Pancreas (tissue), 10 donors: ENCODE measurements around the gene FBLIM1. TPM values are rescaled to one million over a fixed set of nuclear protein-coding genes. Genes with fewer than 3 reads are reported as not detected.
A peak's percentile ranks its signal among the peaks of the same experiment; 100 is the strongest.

ENCODE experiments used
- ATAC-seq, 4 donors: fragments of 200-7000 bp; cut with Tn5 transposase; one replicate each; pipeline versions ENCODE4 v1.8.0 to v1.9.1; 2020; ENCODE audit warnings: mild to moderate bottlenecking in 4 of 4, moderate library complexity in 4 of 4
- DNase-seq, 6 donors: peaks; one replicate each; pipeline ENCODE4 v3.0.0-alpha.2; 2020
- FAIRE-seq: peaks from 2 replicates; lab custom pipeline; 2012; peaks lifted over from hg19 to GRCh38; lab: Jason Lieb, UNC
- H3K27ac ChIP-seq, 4 donors: fragments of 200-600 bp; sonication (generic); 1 replicate in 3 of 4; 2 replicates in 1 of 4; pipeline versions ENCODE4 v1.5.0 to v1.8.0; 2020
- H3K27me3 ChIP-seq, 4 donors: fragments of 200-600 bp; one replicate each; pipeline ENCODE4 v1.8.0; 2021
- H3K36me3 ChIP-seq, 3 donors: fragments of 200-600 bp; sonication (generic) in 1 of 3; one replicate each; pipeline versions ENCODE4 v1.5.0 to v1.8.0; 2020 to 2021
- H3K4me1 ChIP-seq, 3 donors: fragments of 200-600 bp; one replicate each; pipeline ENCODE4 v1.8.0; 2021
- H3K4me3 ChIP-seq, 4 donors: fragments of 200-600 bp; sonication (generic) in 2 of 4; one replicate each; pipeline versions ENCODE4 v1.5.0 to v1.8.0; 2020 to 2021
- H3K9me3 ChIP-seq, 4 donors: fragments of 200-600 bp; one replicate each; pipeline ENCODE4 v1.8.0; 2021
- WGBS, 2 donors: extraction: QIAGEN DNeasy Blood & Tissue Kit; methylation state at CpG; one replicate each; pipeline ENCODE4 v1.1.7; 2013; 5-methylcytosine and 5-hydroxymethylcytosine counted together
- intact Hi-C, 3 donors: fragments of 100-400 bp; cut with DNase I; formaldehyde crosslinking; loops; one replicate each; pipeline versions ENCODE4 v1.11.1 to v1.14.2; 2022
- polyA plus RNA-seq, 2 donors: library from polyadenylated mRNA; stranded (reverse); fragments of 200-250 nt; gene quantifications; one replicate each; pipeline ENCODE4 v1.2.3, GENCODE V29; 2013
- total RNA-seq, 6 donors: library from RNA; stranded (reverse); fragmentation: NEBNext Ultra II Directional in 4 of 6; extraction: Animal tissue kit (Norgen Biotek cat#: 25700) in 4 of 6; gene quantifications; one replicate each; pipeline versions ENCODE4 v1.2.1 to v1.2.4, GENCODE V29; 2021 to 2023
- TF ChIP-seq, protein P1 (sequence below), 4 donors: fragments of 200-600 bp; sonication (generic) in 3 of 4; IDR thresholded peaks; one replicate each; pipeline versions ENCODE4 v1.5.0 to v1.8.0; 2021; ENCODE audit warnings: antibody characterized with exemption in 4 of 4
- donor health status: healthy with polysubstance abuse.
- donor health status: DM: no; HTN: no; CAD: no; lungs with moderate emphysema.
- donor health status: DM: no; HTN: no; CAD: no.
- donor health status: control.
- donor health status: control.
- donor health status: Bipolar disorder and iron deficiency.
- donor health status: DM: yes; HTN: yes; CAD: no.
- donor health status: DM: no; HTN: no; CAD: no.
- donor health status: DM: no; HTN: no; CAD: no.
- donor health status: DM: yes; HTN: yes; CAD: no.

FBLIM1 gene
- total and polyA plus RNA-seq, 8 donors = 20.4 to 61.5 (median 29.4) TPM

GRCh38 chr1:15722411-15722810, 36.2 kb upstream of the FBLIM1 start:
- intact Hi-C loops = no loop called here
- Histone ChIP-seq H3K27me3 (no peaks in the 10 kb centered on the region), H3K4me1 (no peaks in the 10 kb centered on the region), H3K36me3 (peaks cover 5 to 54% (median 19%) of the 10 kb centered on the region in 3 donors), H3K27ac (no peak overlapping the region), H3K4me3 (no peak overlapping the region), H3K9me3 (no peaks in the 10 kb centered on the region)
- DNase-seq = no peak
- TF ChIP-seq, protein P1, sequence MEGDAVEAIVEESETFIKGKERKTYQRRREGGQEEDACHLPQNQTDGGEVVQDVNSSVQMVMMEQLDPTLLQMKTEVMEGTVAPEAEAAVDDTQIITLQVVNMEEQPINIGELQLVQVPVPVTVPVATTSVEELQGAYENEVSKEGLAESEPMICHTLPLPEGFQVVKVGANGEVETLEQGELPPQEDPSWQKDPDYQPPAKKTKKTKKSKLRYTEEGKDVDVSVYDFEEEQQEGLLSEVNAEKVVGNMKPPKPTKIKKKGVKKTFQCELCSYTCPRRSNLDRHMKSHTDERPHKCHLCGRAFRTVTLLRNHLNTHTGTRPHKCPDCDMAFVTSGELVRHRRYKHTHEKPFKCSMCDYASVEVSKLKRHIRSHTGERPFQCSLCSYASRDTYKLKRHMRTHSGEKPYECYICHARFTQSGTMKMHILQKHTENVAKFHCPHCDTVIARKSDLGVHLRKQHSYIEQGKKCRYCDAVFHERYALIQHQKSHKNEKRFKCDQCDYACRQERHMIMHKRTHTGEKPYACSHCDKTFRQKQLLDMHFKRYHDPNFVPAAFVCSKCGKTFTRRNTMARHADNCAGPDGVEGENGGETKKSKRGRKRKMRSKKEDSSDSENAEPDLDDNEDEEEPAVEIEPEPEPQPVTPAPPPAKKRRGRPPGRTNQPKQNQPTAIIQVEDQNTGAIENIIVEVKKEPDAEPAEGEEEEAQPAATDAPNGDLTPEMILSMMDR (IDR thresholded peaks at IDR 0.05) = no peak
- no peak for ATAC-seq
- FAIRE-seq = no peak
- WGBS, 2 donors = 79 to 85% methylated on average over 4 of the region's 4 CpGs

GRCh38 chr1:15722836-15723532, 35.6 kb upstream of the FBLIM1 start:
- ATAC-seq = no peak
- no peak overlapping the region for H3K4me3 ChIP-seq
- no peaks in the 10 kb centered on the region for H3K9me3 ChIP-seq
- H3K36me3 ChIP-seq = peaks cover 6 to 59% (median 25%) of the 10 kb centered on the region in 3 donors
- H3K4me1 ChIP-seq = no peaks in the 10 kb centered on the region
- 90 to 91% methylated on average over 13 of the region's 13 CpGs for WGBS, 2 donors
- H3K27me3 ChIP-seq = no peaks in the 10 kb centered on the region
- DNase-seq = no peak
- H3K27ac ChIP-seq = no peak overlapping the region
- FAIRE-seq = no peak
- TF ChIP-seq, protein P1 (IDR thresholded peaks at IDR 0.05) = no peak
- intact Hi-C loops = no loop called here

GRCh38 chr1:15723631-15724246, 34.9 kb upstream of the FBLIM1 start:
- Histone ChIP-seq H3K4me1 (no peaks in the 10 kb centered on the region), H3K4me3 (no peak overlapping the region), H3K36me3 (peaks cover 6 to 63% (median 28%) of the 10 kb centered on the region in 3 donors), H3K27ac (no peak overlapping the region), H3K9me3 (no peaks in the 10 kb centered on the region), H3K27me3 (no peaks in the 10 kb centered on the region)
- FAIRE-seq = no peak
- intact Hi-C loops = no loop called here
- peak in 2 of 4 donors; percentile 59 to 63 for ATAC-seq
- 93 to 96% methylated on average over 19 to 20 of the region's 20 CpGs for WGBS, 2 donors
- peak in 2 of 6 donors; percentile 19 to 33 for DNase-seq
- TF ChIP-seq, protein P1 (IDR thresholded peaks at IDR 0.05) = no peak

- no peak overlapping the region for H3K4me3 ChIP-seq
- 81 to 87% methylated on average over 26 of the region's 26 CpGs for whole genome bisulfite sequencing, 2 donors
- intact Hi-C loops = no loop called here
- no peaks in the 10 kb centered on the region for H3K4me1 ChIP-seq
- H3K27me3 ChIP-seq = no peaks in the 10 kb centered on the region
- DNase-seq = no peak
- no peak for ATAC-seq
- no peaks in the 10 kb centered on the region for H3K9me3 ChIP-seq
- H3K27ac ChIP-seq = no peak overlapping the region
- FAIRE-seq = no peak
- peaks cover 6 to 49% (median 18%) of the 10 kb centered on the region in 3 donors for H3K36me3 ChIP-seq
- TF ChIP-seq, protein P1 (IDR thresholded peaks at IDR 0.05) = no peak
These were observed 33.4 kb upstream of the FBLIM1 start for GRCh38 chr1:15724949-15725880.
